HepG2 (cell line): ENCODE data around the gene MYL9. TPM values are rescaled to one million over a fixed set of nuclear protein-coding genes. Genes with fewer than 3 reads are reported as not detected.
A peak's percentile ranks its signal among the peaks of the same experiment; 100 is the strongest.

ENCODE experiments used
- ATRX ChIP-seq: sonication (generic); formaldehyde crosslinking; IDR thresholded peaks from 2 replicates; pipeline ENCODE4 v1.4.0; 2020; ENCODE audit warnings: missing genetic modification reagents, borderline replicate concordance
- FOXP1 ChIP-seq, 2 experiments: fragments of 450-650 bp in 1 of 2; IDR thresholded peaks; 2 replicates each; pipeline ENCODE4 v1.6.1; 2017 to 2018; ENCODE audit warnings: antibody characterized with exemption in 1 of 2
- HBP1 ChIP-seq: IDR thresholded peaks from 2 replicates; pipeline ENCODE4 v1.6.1; 2016; ENCODE audit warnings: low read depth, control low read depth
- IKZF4 ChIP-seq: sonication (generic); formaldehyde crosslinking; IDR thresholded peaks from 2 replicates; pipeline ENCODE4 v1.5.1; 2020; ENCODE audit warnings: borderline replicate concordance, mild to moderate bottlenecking, low read depth, missing genetic modification reagents; ENCODE audit errors: not compliant biosample characterization
- KMT2A ChIP-seq: sonication (generic); formaldehyde crosslinking; IDR thresholded peaks from 2 replicates; pipeline ENCODE4 v1.4.0; 2020; ENCODE audit warnings: missing genetic modification reagents
- NBN ChIP-seq: fragments of 450-650 bp; conservative IDR thresholded peaks from 2 replicates; pipeline ENCODE4 v1.6.1; 2017
- PBX3 ChIP-seq: sonication (generic); formaldehyde crosslinking; IDR thresholded peaks from 2 replicates; pipeline ENCODE4 v1.8.1; 2023; ENCODE audit warnings: missing genetic modification reagents, inconsistent platforms, borderline replicate concordance
- SMAD9 ChIP-seq: sonication (generic); formaldehyde crosslinking; IDR thresholded peaks from 2 replicates; pipeline ENCODE4 v1.5.1; 2020; ENCODE audit warnings: mild to moderate bottlenecking, missing genetic modification reagents
- STAG1 ChIP-seq: sonication (generic); formaldehyde crosslinking; IDR thresholded peaks from 2 replicates; pipeline ENCODE4 v1.4.0; 2020; ENCODE audit warnings: missing genetic modification reagents
- TAF15 ChIP-seq: fragments of 200-400 bp; formaldehyde crosslinking; IDR thresholded peaks from one replicate; pipeline ENCODE4 v1.6.1; 2018; ENCODE audit warnings: mild to moderate bottlenecking, low read depth, low read length; ENCODE audit not compliant: poor library complexity, severe bottlenecking
- THAP8 ChIP-seq: sonication (generic); formaldehyde crosslinking; IDR thresholded peaks from 2 replicates; pipeline ENCODE4 v1.5.1; 2020; ENCODE audit warnings: missing genetic modification reagents, mild to moderate bottlenecking, borderline replicate concordance
- XBP1 ChIP-seq: sonication (generic); formaldehyde crosslinking; IDR thresholded peaks from 2 replicates; pipeline ENCODE4 v1.5.0; 2020; ENCODE audit warnings: missing genetic modification reagents
- ZBTB2 ChIP-seq: sonication (generic); formaldehyde crosslinking; IDR thresholded peaks from 2 replicates; pipeline ENCODE4 v1.8.0; 2022; ENCODE audit warnings: low read depth, missing genetic modification reagents
- ZFAT ChIP-seq: sonication (generic); formaldehyde crosslinking; conservative IDR thresholded peaks from 2 replicates; pipeline ENCODE4 v1.8.1; 2023; ENCODE audit warnings: missing genetic modification reagents, inconsistent platforms
- ZNF331 ChIP-seq: sonication (generic); formaldehyde crosslinking; IDR thresholded peaks from 2 replicates; pipeline ENCODE4 v1.4.0; 2020; ENCODE audit warnings: missing genetic modification reagents
- ZNF496 ChIP-seq: sonication (generic); formaldehyde crosslinking; IDR thresholded peaks from 2 replicates; pipeline ENCODE4 v1.8.1; 2023; ENCODE audit warnings: mild to moderate bottlenecking, moderate library complexity, missing genetic modification reagents; ENCODE audit not compliant: insufficient replicate concordance
- ZNF547 ChIP-seq: sonication (generic); formaldehyde crosslinking; IDR thresholded peaks from 2 replicates; pipeline ENCODE4 v1.5.1; 2020; ENCODE audit warnings: mild to moderate bottlenecking, missing genetic modification reagents
- ZNF598 ChIP-seq: sonication (generic); formaldehyde crosslinking; IDR thresholded peaks from 2 replicates; pipeline ENCODE4 v1.5.1; 2020; ENCODE audit warnings: mild to moderate bottlenecking, missing genetic modification reagents, borderline replicate concordance
- ZNF639 ChIP-seq: conservative IDR thresholded peaks from 2 replicates; pipeline ENCODE4 v1.6.1; 2018; ENCODE audit warnings: missing genetic modification reagents
- ZNF7 ChIP-seq: IDR thresholded peaks from 2 replicates; pipeline ENCODE4 v1.6.1; 2016; ENCODE audit warnings: missing biosample characterization, missing genetic modification reagents
- ZNF710 ChIP-seq: sonication (generic); formaldehyde crosslinking; IDR thresholded peaks from 2 replicates; pipeline ENCODE4 v1.5.0; 2020; ENCODE audit warnings: mild to moderate bottlenecking, missing genetic modification reagents, borderline replicate concordance
- ZNF891 ChIP-seq: sonication (generic); formaldehyde crosslinking; IDR thresholded peaks from 2 replicates; pipeline ENCODE4 v1.5.0; 2020; ENCODE audit warnings: mild to moderate bottlenecking, missing genetic modification reagents
- polyA plus RNA-seq, 8 experiments: library from polyadenylated mRNA; depleted of rRNA in 3 of 8; stranded (reverse) in 7 of 8; unstranded in 1 of 8; fragments of >200 nt; fragmentation: Illumina TruSeq in 4 of 8; extraction: Trizol in 4 of 8; gene quantifications; 2 replicates each; pipeline versions ENCODE4 v1.2.1 to v1.2.3, GENCODE V29; 2011 to 2016; ENCODE audit warnings: low read depth in 4 of 8, missing spikeins in 1 of 8, mixed read lengths in 1 of 8; ENCODE audit not compliant: insufficient read depth in 1 of 8
- total RNA-seq, 5 experiments: library from RNA; depleted of rRNA; stranded (reverse); fragments of >200 nt; fragmentation: Illumina TruSeq; extraction: Trizol; gene quantifications; 2 replicates each; pipeline ENCODE4 v1.2.3, GENCODE V29; 2016; ENCODE audit warnings: low read depth in 1 of 5

MYL9 gene
- total and polyA plus RNA-seq, 2 of the 13 experiments (the other 11 are each of a cell fraction or from before 2014, with no cell fraction given) = 0.87 to 2.2 TPM

GRCh38 chr20:36573798-36574365 is 32.6 kb downstream of the MYL9 start (continued):
- no peak; the same call in 1 of the 2 replicates for TF ChIP-seq ZNF710 (CRISPR knock-in tag)
- no peak for TF ChIP-seq ZNF639 (CRISPR knock-in tag)
- TF ChIP-seq THAP8 (CRISPR knock-in tag) = peak; percentile 42; the same call in 1 of the 2 replicates
- no peak for TF ChIP-seq NBN
- peak; percentile 13 for TF ChIP-seq IKZF4 (CRISPR knock-in tag)
- no peak for TF ChIP-seq ZNF496
- TF ChIP-seq HBP1 (CRISPR knock-in tag) = no peak
- no peak for TF ChIP-seq TAF15
- no peak for TF ChIP-seq PBX3 (CRISPR knock-in tag)
- TF ChIP-seq ZBTB2 (CRISPR knock-in tag) = no peak
- TF ChIP-seq FOXP1 (IDR thresholded peaks at IDR 0.05) = no peak
- TF ChIP-seq FOXP1 (CRISPR knock-in tag; IDR thresholded peaks at IDR 0.05) = 0 out of 2 replicates have a peak, but pooled peaks have one; percentile 11
- no peak for TF ChIP-seq SMAD9 (CRISPR knock-in tag)
- TF ChIP-seq ZFAT (CRISPR knock-in tag) = no peak
- TF ChIP-seq ZNF598 (CRISPR knock-in tag) = no peak
- TF ChIP-seq ZNF891 = peak; percentile 55; the same call in 1 of the 2 replicates
- TF ChIP-seq KMT2A = no peak; the same call in 1 of the 2 replicates
- TF ChIP-seq ZNF547 (CRISPR knock-in tag) = no peak; the same call in 1 of the 2 replicates
- TF ChIP-seq STAG1 = no peak
- no peak for TF ChIP-seq XBP1 (CRISPR knock-in tag)
- TF ChIP-seq ATRX = no peak
- TF ChIP-seq ZNF7 (CRISPR knock-in tag) = no peak
- TF ChIP-seq ZNF331 (CRISPR knock-in tag) = 0 out of 2 replicates have a peak, but pooled peaks have one; percentile 20
